Hindlimb muscle (tissue), 1 donor: ENCODE results near the gene SIK3. TPM values are rescaled to one million over a fixed set of nuclear protein-coding genes. Genes with fewer than 3 reads are reported as not detected.
A peak's percentile ranks its signal among the peaks of the same experiment; 100 is the strongest.

Experiments
- DNase-seq: peaks from one replicate; pipeline ENCODE4 v3.0.0-alpha.2; 2013
- polyA plus RNA-seq: library from polyadenylated mRNA; unstranded; fragments of 120-200 nt; gene quantifications from one replicate; pipeline ENCODE4 v1.2.1, GENCODE V29; 2013; ENCODE audit not compliant: insufficient read length

Gene SIK3
- polyA plus RNA-seq, 1 donor = 47.2 TPM

DNA sequence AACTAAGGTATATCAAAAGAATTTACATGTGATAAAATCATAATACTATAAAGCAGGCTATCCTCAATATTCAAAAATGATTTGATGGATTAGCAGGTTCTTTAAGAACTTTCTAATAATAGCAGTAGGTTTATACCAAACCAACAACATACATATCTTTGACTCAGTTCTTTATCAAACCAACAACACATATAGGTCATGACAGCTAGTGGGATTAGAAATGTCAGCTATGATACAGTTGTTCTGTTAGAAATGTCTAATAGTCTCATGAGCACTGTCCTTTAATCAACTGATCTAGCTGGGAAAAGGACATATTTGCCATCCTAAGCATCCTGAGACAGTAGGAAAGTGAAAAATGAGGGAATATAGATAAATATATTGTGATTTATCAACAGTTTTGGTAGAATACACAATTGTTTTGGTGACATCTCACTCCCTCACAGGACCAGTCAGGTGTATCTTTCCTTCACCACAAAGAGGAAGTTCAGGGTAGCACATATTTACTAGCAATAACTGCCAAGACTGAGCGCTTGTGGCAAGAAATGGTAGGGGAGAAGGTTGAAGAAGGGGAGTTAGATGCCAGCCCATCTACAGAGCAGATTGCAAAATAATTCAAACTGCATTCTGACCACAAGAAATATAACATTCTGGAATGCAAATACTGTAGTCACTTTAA is 170.0 kb downstream of the SIK3 start:
- DNase-seq = no peak

DNA sequence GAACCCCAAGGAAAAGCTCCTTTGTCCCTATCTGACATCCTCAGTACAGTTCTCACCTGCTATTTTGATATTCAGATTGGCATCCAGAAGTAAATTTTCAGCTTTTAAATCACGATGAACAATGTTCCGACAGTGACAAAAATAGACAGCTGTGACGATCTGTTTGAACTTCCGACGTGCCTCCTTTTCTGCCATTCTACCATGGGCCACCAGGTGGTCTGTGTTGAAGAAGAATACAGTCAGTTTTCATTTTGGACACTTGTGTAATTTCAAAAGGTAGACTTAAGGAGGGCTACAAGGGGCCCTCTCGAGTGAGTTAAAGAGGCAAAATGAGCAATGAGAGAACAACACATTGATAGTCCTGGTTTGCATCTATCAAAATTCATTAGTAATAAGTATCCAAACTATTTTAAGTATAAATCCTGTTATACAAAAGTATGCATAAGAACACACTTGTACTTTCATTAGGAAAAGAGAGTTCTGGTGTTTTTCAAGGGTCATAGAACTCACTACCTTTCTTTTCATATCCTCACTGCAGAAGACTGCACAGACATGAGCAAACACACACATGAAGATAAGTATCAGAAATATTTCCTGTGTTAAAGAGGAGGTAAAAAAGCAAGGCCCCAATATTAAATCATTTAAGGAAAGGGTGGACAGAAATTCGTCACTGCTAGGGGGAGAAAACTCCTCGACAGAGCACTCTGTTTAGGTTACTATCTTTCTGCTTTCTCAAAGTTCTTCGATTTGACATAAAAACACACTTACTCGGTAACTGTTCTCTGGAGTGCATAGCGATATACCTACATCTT is 170.9 kb downstream of the SIK3 start:
- no peak for DNase-seq

DNA sequence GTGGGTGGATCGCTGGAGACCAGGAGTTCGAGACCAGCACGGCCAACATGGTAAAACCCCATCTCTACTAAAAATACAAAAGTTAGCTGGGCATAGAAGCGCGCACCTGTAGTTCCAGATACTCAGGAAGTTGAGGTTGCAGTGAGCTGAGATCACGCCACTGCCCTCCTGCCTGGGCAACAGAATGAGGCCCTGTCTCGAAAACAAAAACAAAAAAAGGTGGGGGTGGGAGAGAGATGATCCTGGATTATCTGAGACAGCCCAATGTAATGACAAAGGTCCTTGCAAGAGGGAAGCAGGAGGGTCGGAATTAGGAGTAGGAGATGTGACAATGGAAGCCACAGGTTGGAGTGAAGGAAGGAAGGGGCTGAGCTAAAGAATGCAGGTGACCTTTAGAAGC is 173.2 kb downstream of the SIK3 start:
- no peak for DNase-seq

DNA sequence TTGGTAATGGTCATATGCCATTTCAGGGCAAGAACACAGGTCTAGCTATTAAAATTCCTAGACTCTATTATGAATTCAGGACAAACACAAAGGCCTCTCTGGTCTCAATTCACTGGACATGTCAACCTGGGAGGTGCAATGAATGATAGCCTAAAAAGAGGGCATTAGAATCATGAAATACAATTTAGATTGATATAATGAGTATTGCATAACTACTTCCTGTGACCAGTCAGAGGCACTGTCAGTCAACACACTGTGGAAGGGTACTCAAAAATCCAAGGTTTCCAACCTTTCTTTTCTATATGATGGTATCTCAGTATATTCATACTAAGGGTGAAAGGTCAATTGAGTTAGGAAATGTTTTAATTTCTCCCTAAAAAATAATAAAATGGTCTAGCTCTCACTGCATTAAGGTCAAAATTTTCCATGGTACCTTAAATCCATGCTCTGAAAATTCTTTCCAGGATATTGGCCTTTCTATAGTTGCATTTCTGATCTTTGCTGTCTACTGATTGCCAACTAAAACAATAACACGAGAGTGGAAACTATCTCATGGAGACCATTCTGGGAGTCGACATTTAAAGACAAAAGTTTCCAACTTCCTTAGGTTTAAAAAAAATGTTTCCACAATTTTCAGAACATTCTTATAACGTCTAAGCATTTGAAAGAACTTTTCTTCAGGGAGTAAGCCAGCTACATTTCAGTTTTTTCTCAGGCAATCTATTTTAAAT is 179.1 kb downstream of the SIK3 start:
- DNase-seq = no peak

DNA sequence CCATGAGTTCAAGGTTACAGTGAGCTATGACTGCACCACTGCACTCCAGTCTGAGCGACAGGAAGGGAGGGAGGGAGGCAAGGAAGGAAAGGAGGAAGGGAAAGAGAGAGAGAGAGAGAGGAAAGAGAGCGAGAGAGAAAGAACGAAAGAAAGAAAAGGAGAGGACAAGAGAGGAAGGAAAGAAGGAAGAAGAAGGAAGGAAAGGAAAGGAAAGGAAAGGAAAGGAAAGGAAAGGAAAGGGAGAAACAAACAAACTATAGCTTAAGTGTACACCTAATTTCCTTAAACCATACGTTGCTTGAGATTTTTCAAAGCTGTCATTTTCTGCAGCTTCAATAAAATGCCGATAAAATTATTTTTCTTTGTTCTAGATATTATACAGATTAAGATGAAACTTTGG is 180.6 kb downstream of the SIK3 start:
- DNase-seq = no peak

DNA sequence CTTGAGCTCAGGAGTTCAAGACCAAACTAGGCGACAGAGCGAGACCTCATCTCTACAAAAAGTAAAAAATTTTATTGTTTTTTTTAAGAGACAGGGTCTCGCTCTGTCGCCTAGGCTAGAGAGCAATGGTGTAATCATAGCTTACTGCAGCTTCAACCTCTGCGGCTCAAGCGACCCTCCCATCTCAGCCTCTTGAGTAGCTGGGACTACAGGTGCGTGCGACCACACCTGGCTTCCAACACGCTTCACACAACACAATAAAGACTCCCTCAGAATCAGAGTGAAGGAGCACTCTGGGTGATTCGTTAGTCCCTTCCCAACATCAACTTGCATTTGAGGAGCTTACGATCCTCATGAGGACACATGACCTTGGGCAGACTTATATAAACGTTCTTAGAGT is 181.3 kb downstream of the SIK3 start:
- DNase-seq = no peak

DNA sequence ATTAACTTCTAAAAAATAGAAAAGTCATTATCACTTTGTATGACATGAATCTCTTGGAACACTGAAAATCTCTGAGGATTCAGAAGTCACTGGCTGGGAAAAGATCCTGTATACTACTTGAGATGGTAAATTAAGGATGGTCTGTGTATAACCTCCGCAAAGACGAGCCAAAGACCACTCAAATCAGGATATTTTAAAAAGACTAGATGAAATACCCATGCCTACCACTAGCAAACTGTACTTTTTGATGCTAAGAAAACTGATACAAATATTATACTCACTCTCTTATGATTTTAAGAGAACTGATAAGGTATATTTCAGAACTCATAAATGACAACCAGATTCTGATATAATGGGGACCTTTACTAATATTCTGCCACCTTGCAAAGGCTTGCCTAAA is 182.2 kb downstream of the SIK3 start:
- DNase-seq = no peak

DNA sequence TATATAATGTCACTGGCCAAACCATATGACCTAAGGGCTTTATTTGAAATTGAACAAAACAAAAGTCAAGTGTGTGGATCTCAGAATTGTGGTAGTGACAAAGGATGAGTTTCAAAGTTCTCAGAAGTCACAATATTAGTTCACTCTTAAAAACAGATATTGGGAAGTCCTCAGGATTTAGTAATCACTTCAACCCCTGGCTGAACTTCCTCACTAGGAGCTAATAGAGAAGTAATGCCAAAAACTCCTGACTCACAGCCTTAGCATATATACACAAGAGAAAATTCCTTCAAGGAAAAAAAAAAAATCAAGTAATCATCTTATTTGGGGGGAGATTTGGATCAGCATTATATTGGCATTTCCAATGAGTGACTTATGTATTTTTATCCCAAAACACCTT is 185.2 kb downstream of the SIK3 start:
- DNase-seq = peak; percentile 52

DNA sequence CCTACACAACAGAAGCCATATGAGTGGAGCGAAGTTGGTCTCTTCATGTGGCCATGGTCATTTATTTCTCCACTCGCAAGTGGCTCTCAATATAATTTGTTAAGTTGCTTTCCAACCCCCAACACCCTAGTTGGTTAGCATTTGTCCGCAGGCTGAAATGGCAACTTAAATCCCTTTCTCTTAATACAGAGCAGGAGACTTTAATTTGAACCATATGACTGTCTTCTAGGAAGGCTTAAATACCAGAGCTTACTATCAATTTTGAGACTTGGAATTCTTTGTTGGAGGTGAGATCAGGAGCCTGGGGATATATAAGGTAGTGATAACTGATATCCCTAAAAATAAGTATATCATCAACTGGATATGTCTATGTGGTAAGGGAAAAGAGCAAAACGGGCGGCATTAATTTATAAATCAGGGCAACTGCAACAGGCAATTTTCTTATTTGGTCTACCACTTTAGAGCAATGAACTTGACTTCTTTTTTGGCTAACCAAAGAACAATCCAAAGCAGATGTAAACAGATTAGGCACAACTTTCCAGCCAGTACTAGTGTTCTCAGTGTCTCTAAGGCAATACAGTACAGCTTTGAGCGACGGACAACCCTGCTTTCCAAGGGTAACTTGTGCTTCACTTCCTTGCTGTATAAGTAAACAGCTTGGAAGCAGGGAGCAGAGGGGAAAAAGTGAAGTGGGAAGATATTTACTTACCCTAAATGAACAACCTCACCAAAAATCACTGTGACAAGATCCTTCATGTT is 186.1 kb downstream of the SIK3 start:
- no peak for DNase-seq

DNA sequence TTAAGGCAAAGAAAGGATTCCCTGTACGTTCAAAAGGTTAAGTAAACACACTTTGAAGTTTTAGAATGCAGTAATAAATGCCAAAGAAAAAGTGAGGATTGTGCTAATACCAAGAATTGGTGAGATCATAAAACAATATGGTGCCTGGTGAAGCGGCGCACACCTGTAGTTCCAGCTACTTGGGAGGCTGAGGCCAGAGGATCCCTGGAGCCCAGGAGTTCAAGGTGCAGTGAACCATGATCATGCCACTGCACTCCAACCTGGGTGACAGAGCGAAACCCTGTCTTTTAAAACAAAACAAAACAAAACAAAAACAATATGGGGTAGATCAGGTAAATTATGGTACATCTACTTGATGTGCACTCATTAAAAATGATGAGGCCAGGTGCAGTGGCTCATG is 187.4 kb downstream of the SIK3 start:
- no peak for DNase-seq

DNA sequence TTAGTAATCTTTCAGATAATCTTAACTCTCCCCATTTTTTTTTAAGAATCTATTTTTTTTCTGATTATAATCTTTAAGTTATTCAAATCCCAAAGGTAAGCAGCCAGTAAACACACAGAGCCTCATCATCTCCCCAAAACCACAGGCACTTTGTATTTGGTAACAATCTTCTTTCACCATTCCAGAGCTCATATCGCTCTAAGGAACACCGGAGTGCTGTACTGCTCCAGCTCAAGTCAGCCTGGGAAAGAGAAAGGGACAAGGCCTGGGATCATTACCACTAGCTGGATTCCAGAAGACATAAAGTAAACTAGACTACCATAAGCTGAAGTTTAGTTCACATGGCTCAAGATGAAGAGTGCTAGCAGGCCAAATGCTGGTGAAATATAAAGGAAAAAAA is 187.8 kb downstream of the SIK3 start:
- no peak for DNase-seq

DNA sequence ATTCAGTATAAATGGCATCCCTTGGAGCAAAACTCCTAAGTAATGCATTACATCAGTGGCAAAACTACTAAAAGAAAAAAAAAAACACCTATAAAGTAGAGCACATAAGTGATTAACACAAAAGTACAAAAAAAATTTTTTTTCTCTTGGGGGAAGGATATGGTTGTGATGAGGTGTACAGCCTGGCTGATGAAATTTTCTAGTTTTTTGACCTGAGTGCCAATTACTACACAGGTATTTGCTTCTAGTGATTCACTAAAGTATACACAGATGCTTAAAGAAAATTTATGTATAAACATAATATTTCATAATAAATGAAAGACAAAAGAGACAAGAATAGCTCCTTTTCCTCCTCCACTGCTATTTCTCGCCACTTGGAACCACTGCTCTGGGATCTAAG is 189.0 kb downstream of the SIK3 start:
- no peak for DNase-seq

DNA sequence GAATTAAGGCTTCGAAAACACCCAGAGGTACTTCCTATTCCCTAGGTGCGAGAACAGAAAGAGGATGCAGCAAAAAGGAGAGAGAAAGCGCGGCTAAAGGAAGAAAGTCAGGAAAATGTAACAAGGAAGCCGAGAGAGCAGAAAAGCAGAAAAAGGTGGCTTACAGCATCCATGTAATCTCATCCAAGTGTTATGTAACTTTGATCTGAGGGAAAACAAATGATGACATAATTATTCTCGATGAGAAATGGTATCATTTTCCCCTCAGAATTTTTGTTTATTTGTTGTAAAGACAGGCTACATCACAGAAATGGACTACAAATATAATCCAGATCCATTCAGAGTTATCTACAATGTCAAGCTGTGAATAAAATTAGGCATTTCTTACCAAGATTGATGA is 191.7 kb downstream of the SIK3 start:
- no peak for DNase-seq

DNA sequence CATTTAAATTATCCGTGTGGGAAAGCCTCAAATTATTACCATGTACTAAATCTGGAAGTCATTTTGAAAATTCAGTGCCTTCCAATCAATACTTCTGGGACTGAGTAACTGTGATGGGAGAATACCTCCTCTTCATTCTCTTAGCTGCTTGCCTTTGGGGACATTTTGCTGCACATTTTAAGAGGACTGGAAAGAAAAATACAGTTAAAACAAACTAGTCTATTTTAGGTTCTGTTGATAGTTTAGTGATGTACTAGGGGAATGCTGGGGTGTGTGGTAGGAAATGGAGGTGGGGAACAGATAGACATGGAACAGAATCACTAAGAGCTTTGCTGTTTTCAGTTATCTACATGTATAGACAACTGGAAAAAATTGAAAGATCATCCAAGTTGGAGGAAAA is 195.1 kb downstream of the SIK3 start:
- DNase-seq = no peak

DNA sequence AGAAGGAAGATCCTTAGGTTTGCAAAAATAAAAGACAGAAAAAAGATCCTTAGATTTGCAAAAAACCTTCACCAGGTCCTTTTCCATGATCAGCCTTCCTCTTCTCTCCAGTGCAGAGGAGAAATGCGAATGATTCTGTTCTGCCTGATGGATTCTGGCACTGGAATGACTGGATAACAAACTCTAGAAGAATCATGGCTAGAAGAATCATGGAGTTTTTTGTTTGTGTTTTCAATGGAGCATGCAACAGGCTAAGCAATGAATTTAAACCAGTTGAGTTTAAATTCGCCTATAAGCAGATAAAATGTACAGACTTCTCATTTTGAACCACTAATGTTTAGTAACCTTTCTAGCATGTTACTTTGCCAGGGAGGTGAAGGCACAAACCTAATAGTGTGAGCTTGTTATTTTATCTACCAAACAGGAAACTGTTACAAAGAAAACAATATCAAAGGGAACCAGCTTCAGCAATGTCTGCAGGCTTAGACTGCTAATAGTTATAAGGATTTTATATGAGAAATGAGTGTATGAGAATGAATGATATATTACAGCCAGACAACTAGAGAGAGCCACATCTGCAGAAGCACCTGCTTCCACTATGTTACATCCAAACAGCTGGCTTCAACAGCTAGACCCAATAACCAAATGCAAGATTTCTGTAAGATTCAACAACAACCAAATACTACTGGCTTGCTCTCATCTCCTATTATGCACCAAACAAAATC is 196.1 kb downstream of the SIK3 start:
- no peak for DNase-seq

DNA sequence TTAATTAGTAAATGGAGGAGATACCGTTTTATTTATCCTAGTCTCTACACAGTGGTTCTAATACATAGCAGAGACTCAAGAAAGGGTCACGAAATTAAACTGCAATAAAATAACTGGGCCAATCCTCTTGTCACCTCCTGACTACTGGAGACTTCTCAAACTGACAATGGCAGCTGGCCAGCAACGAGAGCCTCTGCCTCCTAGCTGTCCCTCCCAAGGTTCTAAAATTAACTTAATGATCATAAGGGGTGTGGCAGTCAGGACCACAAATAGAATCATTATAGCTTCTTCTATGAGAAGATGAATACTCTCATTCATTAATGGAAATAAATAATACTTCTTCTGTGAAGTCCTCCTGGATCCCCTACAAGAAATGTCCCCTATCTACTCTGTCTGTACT is 197.0 kb downstream of the SIK3 start:
- no peak for DNase-seq

DNA sequence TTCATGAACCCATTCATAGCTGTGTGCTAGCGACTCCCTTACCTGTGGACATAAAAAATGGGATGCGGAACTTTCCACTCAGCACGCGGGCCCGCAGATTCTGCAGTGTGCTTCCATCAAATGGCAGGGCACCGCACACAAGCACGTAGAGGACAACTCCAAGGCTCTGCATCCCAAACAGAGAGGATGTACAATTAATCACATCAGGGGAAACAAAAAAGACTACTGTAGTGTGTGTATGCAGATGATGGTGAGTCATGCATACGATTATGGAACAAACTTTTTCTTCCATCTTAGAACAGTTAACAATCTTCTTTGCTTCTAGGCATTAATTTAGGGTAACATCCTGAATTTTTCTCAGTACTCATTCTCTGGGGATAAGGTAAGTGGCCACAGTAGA is 202.0 kb downstream of the SIK3 start:
- DNase-seq = no peak

DNA sequence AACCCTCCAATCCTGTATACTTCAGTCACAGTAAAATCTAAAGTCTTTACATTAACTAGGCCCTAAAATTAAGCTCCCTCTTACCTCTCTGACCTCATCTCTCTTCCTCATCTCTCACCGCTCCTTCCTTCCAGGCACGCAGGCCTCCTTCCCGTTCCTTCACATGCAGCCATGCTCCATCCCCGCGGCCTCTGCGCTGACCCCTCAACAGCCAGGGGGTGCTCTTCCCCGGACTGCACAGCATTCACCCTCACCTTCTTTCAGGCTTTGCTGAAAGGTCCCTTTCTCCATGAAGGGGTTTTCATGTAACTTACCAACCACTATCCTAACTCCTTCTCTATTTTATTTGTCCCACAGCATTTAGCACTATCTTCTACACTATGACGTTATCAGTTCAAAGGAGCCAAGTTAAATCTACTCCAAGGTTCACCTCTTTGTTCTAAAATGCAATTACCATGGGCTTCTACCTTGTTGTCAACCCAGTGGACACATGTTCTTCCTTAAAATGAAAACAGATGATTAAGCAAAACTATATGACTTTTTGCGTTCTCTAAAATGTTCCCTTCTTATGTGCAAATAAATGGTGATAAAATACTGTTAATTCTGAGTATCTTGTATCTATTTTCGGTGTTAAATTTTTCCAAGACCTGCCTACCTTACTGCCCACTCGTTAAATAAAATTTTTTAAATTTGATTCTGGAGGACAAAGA is 203.0 kb downstream of the SIK3 start:
- DNase-seq = no peak

DNA sequence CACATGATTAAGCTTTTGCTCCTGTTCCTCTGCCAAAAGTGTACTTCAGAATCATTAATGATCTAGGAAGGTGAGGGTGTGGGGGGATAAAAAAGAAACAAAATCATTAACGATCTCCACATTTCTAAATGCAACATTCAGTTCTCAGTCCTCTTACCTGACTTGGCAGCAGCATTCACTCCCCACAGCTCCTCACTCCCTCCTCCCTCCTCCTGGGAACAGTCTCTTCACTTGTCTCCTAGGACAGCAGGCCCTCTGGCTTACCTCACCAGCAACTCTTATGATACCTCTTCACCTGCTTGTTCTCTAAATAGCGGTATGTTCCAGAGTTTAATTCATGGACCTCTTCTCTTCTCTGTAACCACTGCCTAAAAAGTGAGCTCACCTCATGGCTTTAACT is 204.3 kb downstream of the SIK3 start:
- no peak for DNase-seq

DNA sequence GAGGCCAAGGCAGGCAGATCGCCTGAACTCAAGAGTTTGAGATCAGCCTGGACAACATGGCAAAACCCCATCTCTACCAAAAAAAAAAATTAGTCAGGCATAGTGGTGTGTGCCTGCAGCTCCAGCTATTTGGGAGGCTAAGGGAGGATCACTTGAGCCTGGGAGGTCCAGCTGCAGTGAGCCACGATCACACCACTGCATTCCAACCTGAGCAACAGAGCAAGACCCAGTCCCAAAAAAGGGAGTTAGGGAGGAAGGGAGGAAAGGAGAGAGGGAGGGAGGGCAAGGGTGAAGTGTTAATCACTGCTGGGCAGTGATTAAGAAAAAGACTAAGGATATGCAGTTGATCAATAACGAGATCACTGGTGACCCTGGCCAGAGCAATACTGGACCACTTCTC is 204.8 kb downstream of the SIK3 start:
- DNase-seq = no peak

DNA sequence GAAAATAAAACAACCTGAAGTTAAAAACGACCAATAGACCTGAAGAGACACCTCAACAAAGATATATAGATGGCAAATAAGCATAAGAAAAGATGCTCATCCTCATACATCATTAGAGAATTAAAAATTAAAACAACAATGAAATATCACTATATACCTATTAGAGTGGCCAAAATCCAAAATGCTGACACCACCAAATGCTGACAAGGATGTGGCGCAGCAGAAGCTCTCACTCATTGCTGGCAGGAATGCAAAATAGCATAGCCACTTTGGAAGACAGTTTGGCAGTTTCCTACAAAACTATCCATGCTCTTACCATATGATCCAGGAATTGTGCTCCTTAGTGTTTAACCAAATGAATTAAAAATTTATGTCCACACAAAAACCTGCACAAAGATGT is 205.9 kb downstream of the SIK3 start:
- no peak for DNase-seq

DNA sequence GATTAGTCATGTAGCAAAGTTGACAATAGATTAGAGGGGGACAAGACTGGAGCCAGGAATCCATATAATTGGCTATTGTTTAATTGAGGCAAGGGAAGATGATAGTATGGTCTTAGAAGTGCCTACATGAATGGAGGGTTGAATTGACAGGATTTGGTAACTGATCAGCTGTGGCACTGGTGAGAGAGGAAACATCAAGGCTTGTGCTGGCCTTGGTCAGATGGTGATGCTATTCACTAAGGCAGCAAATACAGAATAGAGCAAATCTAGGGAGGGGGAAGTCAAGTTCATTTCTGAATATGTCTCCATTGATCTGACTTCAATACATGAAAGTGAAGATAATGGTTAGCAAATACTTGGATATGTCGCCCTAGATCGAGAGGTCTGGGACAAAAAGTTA is 206.5 kb downstream of the SIK3 start:
- DNase-seq = no peak
